ENCODE data around the gene PEAK3.

PEAK3 gene

DNA sequence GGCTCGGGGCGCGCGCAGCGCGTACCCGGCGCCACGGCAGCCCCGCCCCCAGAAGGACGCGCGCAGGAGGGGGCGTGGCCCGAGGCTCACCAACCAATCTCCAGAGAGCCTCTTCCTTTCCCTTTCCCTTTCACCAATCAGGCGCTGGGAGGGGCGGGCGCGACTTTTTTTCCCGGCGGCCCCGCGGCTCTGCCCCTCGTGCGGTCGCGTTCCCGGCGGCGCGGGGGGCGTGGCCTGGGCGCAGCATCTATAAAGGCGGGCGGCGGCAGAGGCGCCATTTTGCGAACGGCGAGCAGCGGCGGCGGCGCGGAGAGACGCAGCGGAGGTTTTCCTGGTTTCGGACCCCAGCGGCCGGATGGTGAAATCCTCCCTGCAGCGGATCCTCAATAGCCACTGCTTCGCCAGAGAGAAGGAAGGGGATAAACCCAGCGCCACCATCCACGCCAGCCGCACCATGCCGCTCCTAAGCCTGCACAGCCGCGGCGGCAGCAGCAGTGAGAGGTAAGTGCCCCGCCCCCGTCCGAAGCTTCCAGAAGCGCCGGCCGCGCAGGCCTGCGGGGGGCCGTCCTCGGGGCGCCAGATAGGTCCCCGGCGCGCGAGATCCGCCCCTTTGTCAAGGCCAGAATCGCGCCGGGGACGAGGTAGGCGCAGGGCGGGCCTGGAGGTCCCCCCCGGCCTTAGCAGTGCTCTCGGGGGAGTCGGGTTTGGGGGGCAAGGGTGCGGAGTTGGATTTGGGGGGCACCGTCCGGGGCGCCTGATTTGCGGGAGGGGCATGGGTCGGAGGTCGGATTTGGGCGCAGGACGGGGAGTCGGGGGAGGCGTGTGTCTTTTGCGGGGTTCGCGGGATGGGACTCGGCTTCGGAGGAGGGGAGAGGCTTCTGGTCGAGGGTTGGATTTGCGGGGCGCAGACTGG is 12.5 kb downstream of the PEAK3 start:
- peak; percentile 98 for DNase-seq

DNA sequence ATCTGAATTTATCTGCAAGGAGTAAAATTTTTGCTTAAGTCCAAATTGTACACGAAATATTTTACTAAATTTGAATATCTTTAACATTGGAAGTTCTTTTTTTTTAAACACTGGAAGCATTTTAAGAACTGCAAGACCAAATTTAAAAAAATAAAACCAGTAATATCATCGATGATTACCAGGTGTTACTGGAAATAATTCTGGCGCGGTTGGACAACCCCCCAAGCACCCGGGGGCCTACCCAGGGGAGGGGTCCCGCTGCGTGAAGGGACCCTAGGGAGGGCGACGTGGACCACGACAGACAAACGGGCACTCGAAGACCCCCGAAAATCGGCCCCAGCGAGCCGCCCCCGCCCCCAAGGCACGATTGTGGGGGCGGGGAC is 13.1 kb downstream of the PEAK3 start:
- DNase-seq, result no peak

- no peak for DNase-seq
Observed at GRCh38 chr19:2268480-2268830, 13.5 kb downstream of the PEAK3 start.

DNA sequence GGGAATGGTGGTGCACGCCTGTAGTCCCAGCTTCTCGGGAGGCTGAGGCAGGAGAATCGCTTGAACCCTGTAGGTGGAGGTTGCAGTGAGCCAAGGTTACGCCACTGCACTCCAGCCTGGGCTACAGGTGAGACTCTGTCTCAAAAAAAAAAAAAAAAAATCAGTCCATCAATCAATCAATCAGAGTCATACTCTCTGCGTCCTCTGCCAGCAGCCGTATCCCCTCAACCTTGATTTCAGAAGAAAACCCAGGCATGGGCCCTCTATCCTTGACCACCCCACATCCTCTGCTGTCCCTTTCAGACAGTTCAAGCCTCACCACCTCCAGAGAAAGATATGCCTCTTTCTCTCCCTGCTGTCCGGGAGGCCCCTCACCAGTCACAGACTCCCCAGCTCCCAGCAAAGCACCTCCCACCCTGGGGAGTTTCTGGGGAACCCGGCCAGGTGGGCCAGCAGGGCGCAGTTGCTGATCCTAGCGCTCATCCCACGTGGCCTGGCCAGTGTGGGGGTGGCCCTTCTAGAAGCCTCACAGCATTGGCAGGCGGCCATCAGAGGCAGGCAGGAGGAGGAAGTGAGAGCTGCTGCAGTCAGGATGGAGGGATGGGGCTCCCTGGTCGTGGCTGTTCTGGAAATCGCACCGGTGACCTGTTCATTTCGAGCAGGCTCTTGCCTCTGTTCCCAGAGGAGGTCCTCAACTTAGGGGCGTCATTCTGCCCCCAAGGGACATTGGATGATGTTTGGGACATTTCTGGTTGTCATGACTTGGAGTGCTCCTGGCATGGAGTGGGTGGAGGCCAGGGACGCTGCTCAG is 15.6 kb downstream of the PEAK3 start:
- DNase-seq, result peak; percentile 58

DNA sequence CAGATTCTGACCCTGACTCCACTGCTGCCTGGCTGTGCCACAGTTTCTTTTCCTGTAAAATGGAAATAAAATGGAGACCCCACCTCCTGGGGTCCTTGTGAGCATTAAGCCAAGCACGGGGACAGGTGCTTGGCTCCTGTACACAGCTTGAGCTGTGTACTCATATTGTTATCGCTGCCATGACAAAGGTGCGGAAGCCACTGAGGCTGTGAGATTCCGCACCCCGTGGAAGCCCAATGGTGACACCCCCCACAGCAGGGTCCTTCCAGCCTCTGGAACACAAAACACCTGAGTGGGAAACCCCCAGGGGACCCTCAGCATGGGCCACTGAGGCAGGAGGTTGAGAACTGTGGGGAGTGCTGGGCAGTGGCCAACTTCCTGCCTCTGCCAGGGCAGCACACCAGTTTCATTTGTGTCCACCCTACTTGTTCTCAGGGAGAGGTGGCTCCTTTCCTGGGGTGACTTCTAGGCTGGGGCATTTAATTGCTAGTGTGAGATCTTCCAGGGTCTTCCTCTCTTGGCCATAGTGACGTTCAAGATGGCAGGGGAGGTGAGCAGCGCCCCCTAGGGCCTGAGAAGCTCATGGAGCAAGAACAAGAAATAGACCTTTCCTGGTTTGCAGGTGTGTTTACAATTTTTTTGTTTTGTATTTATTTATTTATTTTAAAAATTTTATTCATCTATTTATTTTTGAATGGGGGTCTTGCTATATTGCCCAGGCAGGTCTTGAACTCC is 20.4 kb downstream of the PEAK3 start:
- peak; percentile 74 for DNase-seq

DNA sequence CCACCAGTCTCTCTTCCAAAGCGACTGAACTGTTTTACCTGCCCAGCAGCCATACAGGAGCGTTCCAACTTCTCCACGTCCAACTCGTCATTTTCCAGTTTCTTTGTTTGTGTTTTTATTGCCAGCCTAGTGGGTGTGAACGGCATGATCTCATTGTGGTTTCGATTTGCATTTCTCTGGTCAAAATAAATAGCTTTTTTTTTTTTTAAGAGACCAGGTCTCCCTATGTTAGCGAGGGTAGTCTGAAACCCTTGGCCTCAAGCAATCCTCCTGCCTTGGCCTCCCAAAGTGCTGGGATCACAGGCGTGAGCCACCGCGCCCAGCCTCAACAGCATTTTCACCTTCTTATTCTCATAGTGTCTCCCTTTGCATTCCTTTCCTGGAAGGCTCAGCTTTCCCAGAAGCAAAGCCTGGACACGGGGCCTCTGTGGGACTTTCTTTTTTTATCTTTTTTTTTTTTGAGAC is 21.6 kb downstream of the PEAK3 start:
- DNase-seq, result peak; percentile 3

DNA sequence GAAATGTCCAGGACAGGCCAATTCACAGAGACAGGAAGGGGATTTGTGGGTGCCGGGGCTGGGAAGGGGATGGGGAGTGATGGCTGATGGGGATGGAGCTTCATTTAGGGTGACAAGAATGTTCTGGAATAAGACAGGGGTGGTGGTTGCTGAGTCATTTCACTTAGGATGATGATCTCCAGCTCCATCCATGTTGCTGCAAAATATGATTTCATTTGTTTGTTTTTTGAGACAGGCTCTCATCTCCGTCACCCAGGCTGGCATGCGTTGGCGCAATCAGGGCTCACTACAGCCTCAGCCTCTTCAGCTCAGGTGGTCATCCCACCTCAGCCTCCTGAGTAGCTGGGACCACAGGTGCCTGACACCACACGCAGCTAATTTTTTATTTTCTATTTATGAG is 22.6 kb downstream of the PEAK3 start:
- DNase-seq, result no peak

GRCh38 chr19:2255982-2256685 is 25.8 kb downstream of the PEAK3 start, which contains the start of gene JSRP1:
Gene JSRP1 (minus strand): TSS chr19:2256417. CDS start chr19:2255314, 1,103 bp downstream.
- DNase-seq, result no peak

- DNase-seq, result no peak
Observed at GRCh38 chr19:2255112-2255845, 26.7 kb downstream of the PEAK3 start.

DNA sequence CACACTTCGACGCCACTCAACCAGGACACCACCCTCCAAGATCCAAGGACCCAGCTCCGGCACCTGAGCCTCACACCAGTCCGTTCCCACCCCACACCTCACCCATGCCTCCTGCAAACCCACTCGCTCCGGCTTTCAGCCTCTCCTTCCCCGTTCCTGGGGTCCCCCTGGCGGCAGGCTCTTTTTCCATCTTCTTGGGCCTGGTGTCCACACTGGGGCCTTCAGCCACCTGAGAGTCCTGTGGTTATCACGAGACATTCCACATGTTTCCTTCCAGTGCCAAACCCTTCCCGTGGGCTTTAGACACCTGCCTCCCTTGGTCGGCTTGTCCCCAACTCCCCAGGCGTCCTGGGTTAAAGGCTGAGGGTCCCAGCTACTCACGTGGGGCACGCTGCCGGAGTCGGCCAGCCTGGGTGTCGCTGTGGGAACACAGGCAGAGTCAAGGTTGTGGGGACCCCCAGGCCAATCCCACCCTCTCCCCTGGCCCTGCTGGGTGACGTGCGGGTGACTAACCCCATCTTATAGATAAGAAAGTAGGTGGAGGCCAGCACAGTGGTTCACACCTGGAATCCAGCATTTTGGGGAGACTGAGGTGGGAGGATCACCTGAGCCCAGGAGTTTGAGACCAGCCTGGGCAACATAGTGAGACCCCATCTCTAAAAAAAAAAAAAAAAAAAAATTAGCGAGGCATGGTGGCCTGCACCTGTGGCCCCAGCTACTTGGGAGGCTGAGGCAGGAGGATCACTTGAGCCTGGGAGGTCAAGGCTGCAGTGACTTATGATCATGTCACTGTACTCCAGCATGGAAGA is 27.7 kb downstream of the PEAK3 start:
- no peak for DNase-seq

DNA sequence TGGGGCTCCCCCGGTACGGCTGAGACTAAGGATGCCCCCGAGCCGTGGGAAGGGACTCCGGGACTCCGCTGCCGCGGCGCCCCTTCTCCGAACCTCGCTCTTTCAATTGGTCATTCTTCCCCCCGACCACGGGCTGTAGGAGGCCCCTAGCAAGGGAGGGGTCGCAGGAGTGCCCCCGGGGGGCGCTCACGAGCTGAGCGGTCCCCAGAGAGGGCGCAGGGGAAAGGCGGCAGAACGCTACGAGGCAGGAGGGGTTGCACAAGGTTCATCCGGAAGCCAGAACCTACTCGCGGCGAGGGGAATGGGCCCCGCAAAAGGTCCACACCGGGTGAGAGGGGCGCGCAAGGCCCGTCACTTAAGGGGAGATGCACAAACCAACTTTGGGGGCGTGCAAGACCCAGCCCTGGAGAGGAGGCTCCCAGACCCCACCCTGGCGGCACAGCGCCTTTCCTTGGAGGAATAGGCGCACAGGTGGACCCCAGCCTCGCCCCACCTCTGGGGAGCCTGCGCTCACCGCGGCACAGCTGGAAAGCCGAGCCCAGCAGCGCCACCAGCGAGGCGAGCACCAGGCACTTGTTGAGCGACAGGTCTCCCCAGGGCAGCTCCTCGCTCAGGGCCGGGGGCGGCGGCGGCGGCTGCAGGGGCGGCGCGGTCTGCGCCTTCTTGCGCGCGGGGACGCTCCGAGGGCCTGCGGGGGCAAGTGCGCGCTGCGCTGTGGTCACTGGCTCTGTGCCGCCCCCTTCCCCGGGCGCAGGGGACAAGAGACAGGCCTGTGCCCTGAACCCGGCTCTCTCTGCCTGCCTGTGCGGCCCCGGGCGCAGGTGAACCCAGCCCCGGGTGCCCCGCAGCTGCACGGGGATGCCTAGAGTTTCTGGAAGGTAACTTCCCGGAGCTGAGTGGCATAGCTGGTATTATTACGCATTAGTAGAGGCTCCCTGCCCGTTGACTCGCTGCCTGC is 28.6 kb downstream of the PEAK3 start:
- DNase-seq, result peak; percentile 72

DNA sequence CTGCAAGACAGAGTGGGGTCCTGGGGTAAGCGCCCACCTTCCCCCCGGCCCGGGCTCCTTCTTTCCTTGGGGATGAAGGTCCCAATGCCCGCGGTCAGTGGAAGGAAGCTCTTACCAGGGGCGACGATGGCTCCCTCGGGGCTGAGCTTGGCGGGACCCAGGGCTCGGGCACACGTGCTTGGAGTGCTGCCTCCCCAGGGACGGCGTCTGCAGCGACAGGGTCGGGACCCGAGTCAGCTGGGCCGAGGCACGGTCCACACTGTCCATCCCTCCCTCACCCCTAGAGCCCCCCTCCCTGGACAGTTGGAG is 29.2 kb downstream of the PEAK3 start:
- no peak for DNase-seq

- no peak for DNase-seq
Observed at GRCh38 chr19:2252055-2252796, 29.7 kb downstream of the PEAK3 start.

- DNase-seq, result no peak
Observed at GRCh38 chr19:2251106-2252054, 30.6 kb downstream of the PEAK3 start.

DNA sequence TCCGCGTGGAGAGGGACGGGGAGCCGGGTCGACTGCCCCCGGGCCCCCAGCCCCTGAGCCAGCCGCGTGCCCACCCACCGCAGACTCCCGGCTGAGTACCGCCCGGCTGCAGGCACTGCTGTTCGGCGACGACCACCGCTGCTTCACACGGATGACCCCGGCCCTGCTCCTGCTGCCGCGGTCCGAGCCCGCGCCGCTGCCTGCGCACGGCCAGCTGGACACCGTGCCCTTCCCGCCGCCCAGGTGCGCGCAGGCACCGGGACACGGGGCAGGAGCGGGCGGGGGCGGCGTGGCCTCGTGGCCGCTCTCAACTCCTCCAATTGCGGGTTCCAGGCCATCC is 31.2 kb downstream of the PEAK3 start:
- DNase-seq, result no peak

DNA sequence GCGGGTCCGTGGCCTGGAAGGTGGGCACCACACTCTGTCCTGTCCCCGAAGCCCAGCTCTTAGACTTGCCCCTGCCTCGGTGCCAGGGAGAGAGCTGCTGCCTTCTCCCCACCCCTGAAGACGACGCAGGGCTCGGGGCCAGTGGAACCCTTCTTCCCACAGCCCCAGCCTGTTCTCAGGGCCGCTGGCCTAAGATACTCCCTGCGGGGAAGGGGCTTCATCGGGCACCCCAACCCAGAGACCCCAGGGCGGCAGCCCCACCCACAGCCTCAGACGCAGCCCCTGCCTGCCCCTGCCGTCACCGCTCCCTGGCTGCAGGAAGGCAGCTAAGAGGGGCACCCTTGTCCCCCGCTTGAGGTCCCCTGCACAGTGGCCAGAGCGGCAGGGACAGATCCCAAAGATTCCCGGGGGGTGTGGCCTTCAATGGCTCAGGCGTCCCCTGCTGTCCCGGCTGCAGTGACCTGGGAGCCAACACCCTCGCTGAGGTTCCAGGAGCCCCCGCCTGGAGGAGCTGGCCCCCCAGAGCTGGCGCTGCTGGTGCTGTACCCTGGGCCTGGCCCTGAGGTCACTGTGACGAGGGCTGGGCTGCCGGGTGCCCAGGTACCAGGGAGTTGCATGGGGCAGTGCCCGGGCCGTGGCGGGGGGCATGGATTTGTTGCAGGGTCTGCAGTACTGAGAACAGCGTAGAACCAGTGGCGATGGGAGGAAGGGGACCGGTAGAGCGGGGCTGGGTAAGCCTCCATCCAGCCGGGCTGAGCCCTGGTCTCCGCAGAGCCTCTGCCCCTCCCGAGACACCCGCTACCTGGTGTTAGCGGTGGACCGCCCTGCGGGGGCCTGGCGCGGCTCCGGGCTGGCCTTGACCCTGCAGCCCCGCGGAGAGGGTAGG is 31.9 kb downstream of the PEAK3 start:
- no peak for DNase-seq

Measured in CD4-positive, alpha-beta T cell treated with Interleukin-17A for 4 hours (primary cell).